Activated naive CD4-positive, alpha-beta T cell treated with anti-CD3 and anti-CD28 coated beads, Interleukin-2, amount 10 ng/mL, durations not matched to agents 7 days and 5 days (primary cell): ENCODE measurements around the gene GIPC3.
"Not testable (repeated sequence)": the region's sequence is repeated elsewhere in the genome, so short reads cannot be mapped to it uniquely, and the experiment has no call there.

Experiments
- CTCF ChIA-PET: fragments of 350-600 bp; sonication (Branson Sonifier 250); formaldehyde crosslinking; loops from one replicate; lab custom pipeline; 2021; ENCODE audit warnings: antibody characterized with exemption; lab: Charles Lee
- DNase-seq: peaks from one replicate; pipeline ENCODE4 v3.0.0-alpha.2; 2020
- H3K27ac Mint-ChIP-seq: one replicate; pipeline ENCODE4 v1.8.0; 2021; ENCODE audit warnings: mild to moderate bottlenecking, moderate library complexity, mixed read lengths
- H3K27me3 Mint-ChIP-seq: one replicate; pipeline ENCODE4 v1.8.0; 2021; ENCODE audit warnings: mild to moderate bottlenecking, mixed read lengths
- H3K36me3 Mint-ChIP-seq: one replicate; pipeline ENCODE4 v1.8.0; 2021; ENCODE audit warnings: mixed read lengths
- H3K4me1 Mint-ChIP-seq: one replicate; pipeline ENCODE4 v1.8.0; 2021; ENCODE audit warnings: mixed read lengths
- H3K4me3 Mint-ChIP-seq: one replicate; pipeline ENCODE4 v1.8.0; 2021; ENCODE audit warnings: mild to moderate bottlenecking, moderate library complexity, mixed read lengths
- H3K9me3 Mint-ChIP-seq: one replicate; pipeline ENCODE4 v1.8.0; 2021; ENCODE audit warnings: mixed read lengths

Gene GIPC3

DNA sequence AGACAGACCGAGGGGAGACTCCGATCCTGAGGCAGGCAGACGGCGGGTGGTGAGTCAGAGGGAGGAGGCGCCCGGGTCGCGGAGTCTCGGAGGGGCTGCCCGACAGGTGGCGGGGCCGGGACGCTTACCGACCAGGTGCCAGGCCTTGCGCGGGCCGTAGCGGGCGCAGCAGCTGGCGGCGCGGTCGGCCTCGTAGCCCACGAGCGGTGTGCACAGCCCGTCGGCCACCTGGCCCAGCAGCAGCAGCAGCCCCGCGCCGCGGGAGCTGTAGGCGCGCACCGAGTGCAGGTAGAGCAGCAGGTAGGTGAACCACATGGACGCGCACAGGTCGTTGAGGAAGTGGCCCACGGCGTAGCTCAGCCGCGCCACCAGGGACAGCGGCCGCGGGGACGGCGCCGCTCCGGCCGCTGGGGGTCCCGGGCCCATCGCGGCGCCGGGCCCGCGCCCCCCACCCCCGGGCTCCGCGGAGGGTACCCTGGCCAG is 28.3 kb upstream of the GIPC3 start:
- CTCF ChIA-PET: interaction anchor here (6.6 kb wide), 1 partner anchor 11 kb away, joined by 42 read pairs; no protein-coding TSS in a partner anchor
- Mint-ChIP-seq H3K9me3 (no peaks in the 10 kb centered on the region), H3K36me3 (peaks cover 15% of the 10 kb centered on the region), H3K4me3 (peak overlapping the region; percentile 96), H3K4me1 (peaks cover 47% of the 10 kb centered on the region), H3K27ac (peak overlapping the region; percentile 86), H3K27me3 (no peaks in the 10 kb centered on the region)
- DNase-seq: peak; percentile 70

DNA sequence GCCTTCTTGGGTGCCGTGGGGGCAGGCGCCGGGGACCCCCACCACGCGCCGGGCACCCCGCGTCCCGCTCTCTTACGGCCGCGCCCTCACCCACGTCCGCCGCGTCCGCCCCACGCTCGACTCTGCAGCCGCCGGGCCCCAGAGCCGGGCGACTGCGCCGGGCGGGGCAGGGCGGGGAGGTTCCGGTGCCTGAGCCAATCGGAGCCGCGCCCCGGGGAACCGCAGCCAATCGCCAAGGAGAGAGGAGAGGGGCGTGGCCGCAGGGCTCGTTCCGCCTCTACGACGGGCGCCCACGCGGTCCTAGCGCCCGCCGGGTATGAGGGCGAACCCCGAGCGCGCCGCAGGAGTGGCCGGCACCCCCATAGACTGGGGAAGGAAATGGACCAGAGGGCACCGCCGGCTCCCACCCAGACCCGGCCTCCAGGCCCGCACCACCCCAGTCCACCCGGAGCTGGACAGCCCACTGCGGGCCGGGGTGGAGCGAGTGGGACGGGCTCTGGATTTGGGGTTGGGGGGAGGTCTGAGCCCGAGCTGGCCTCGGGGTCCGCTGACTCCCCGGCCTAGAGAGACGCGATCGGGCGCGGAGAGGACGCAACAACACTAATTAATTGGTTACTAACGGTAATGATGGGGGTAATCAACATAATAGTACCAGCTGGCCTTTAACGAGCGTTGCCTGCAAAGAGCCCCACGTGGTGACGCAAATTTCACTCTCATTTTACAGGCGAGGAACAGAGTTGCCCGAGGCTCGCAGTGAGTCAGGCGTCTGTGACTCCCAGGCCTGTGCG is 27.6 kb upstream of the GIPC3 start, which contains the start of gene MFSD12:
MFSD12 (minus strand) TSS at position 126 of the 788 bp plus-strand sequence. CDS start 183 bp downstream, outside the sequence.
- peak within 1 kb of the TSS; percentile 96 for H3K4me3 Mint-ChIP-seq
- DNase-seq: peak; percentile 95
- H3K36me3 Mint-ChIP-seq: peaks cover 15% of the 10 kb centered on the region
- peaks cover 4% of the 10 kb centered on the region for H3K27me3 Mint-ChIP-seq
- H3K27ac Mint-ChIP-seq: peak within 1 kb of the TSS; percentile 86
- peaks cover 44% of the 10 kb centered on the region for H3K4me1 Mint-ChIP-seq
- CTCF ChIA-PET: interaction anchor here (6.6 kb wide), 1 partner anchor 11 kb away, joined by 42 read pairs; no protein-coding TSS in a partner anchor
- no peaks in the 10 kb centered on the region for H3K9me3 Mint-ChIP-seq

DNA sequence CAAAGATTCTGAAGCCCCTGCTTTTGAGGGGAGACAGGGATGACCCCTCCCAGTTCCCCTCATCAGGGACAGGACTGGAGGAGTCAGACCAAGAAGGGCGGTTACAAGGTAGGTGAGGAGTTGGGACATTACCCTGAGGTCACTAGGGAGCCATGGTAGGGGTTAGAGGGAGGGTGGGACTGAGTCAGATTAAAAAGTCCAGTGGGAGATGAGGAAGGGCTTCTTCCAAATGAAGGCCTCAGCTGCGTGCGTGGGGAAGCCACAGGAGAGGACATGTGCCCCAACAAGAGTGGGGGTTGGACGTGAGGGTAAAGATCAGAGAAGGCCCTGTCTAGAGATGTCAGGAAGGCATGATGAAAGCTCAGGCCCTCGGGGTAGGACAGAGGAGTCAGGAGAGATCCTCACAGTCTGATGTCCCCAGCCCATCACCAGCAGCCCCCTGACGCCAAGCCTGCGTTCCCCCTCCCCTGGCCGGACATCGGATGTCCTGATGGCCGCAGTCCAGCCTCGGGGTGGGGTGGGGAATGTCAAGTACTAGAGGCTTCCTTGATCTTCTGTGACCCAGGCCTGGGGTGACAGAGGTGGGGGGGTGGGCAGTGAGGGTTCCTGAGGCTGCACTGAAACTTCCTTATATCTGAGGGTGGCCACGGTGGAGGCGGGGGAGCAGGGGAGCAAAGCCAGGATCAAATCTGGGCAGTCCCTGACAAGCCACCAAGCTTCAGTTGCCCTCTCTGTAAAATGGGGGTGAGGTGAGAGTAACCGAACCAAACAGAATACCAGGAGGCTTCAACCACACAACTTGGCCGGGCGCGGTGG is 21.4 kb upstream of the GIPC3 start:
- no peaks in the 10 kb centered on the region for H3K36me3 Mint-ChIP-seq
- H3K4me1 Mint-ChIP-seq: peaks cover under 1% of the 10 kb centered on the region
- DNase-seq: no peak
- peaks cover 4% of the 10 kb centered on the region for H3K27me3 Mint-ChIP-seq
- no peaks in the 10 kb centered on the region for H3K9me3 Mint-ChIP-seq
- no peak overlapping the region for H3K4me3 Mint-ChIP-seq
- no peak overlapping the region for H3K27ac Mint-ChIP-seq
- CTCF ChIA-PET: no interaction called here

DNA sequence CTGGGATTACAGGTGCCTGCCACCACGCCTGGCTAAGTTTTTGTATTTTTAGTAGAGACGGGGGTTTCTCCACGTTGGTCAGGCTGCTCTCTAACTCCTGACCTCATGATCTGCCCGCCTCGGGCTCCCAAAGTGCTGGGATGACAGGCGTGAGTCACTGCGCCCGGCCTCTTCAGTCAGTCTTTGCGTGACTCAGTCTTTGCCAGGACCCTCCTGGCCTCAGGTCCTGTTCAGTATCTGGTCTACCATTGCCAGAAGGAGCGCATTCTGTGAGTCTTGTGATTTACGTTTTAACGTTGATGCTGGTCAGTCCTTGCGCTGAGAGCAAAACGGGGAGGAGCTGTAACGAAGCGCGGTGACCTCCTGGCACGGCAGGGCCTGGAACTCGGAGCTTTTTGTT is 20.1 kb upstream of the GIPC3 start:
- CTCF ChIA-PET: no interaction called here
- H3K36me3 Mint-ChIP-seq: no peaks in the 10 kb centered on the region
- H3K27me3 Mint-ChIP-seq: peaks cover 4% of the 10 kb centered on the region
- DNase-seq: no peak
- no peak overlapping the region for H3K27ac Mint-ChIP-seq
- no peaks in the 10 kb centered on the region for H3K9me3 Mint-ChIP-seq
- H3K4me3 Mint-ChIP-seq: no peak overlapping the region
- no peaks in the 10 kb centered on the region for H3K4me1 Mint-ChIP-seq

DNA sequence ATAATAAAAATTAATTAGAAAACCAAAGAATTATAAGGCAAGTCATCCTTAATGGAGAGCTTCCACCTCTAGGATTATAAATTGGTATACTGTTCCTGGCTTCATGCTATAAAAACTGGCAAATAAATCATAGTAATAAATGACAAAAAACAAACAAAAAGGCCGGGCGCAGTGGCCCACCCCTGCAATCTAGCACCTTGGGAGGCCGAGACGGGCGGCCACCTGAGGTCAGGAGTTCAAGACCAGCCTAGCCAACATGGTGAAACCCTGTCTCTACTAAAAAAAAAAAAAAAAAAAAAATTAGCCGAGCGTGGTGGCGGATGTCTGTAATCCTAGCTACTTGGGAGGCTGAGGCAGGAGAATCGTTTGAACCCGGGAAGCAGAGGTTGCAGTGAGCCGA is 15.2 kb upstream of the GIPC3 start:
- CTCF ChIA-PET, H3K27ac Mint-ChIP-seq, DNase-seq, H3K9me3 Mint-ChIP-seq, H3K27me3 Mint-ChIP-seq, H3K36me3 Mint-ChIP-seq, H3K4me3 Mint-ChIP-seq: not testable (repeated sequence)
- peaks cover 17% of the 10 kb centered on the region for H3K4me1 Mint-ChIP-seq

DNA sequence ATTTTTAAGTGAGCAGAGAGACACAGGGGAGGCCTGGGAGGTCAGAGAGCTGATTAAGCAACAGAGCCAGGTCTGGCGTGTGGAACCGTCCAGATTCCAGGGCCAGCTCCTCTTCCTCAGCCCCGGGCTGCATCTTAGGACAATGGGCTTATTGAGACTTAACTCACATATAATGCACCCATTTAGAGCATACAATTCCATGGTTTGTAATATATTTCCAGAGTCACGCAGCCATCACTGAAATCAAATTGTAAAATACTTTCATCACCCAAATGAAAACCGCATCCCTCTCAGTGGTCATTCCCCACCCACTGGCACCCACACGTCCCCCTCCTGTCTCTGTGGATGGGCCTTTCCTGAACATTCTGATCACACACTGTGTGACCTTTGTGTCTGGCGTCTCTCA is 14.7 kb upstream of the GIPC3 start:
- Mint-ChIP-seq H3K4me3 (no peak overlapping the region), H3K27me3 (no peaks in the 10 kb centered on the region), H3K4me1 (peaks cover 20% of the 10 kb centered on the region), H3K36me3 (peaks cover 11% of the 10 kb centered on the region), H3K27ac (no peak overlapping the region), H3K9me3 (no peaks in the 10 kb centered on the region)
- DNase-seq: no peak
- CTCF ChIA-PET: no interaction called here

DNA sequence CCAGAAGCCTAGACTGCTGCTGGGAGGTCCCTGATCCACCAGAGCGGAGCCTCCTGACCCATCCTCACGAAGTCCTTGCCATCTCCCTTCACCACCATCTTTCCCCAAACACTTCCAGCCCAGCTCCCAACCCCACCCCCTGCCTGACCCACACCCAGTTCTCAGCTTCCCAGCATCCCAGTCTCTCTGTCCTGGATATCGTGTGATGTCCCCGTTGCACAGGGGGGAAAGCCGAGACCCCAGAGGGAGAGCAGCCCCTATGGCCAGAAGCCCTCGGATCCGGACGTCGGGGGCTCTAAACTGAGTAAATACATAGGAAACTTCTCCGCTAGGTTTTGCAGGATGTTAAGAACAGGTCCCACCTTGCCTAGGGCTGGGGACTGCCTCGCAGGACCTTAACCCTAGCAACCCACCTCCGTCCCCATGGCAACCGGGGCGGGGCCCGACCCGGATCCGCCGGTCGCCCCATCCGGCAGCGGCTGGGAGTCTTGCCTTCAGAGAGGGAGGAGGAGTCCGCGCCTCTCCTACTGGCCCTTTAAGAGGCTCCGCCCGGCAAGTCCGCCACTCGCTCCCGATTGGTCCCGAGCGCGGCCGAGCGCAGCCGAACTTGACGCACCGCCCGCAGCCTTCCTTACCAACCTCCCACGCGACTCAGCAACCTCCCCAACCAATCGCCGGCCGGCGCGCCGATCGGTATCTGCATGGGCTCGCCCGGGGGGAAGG is 13.0 kb upstream of the GIPC3 start:
- CTCF ChIA-PET: no interaction called here
- Mint-ChIP-seq H3K4me3 (peak overlapping the region; percentile 70), H3K9me3 (no peaks in the 10 kb centered on the region), H3K36me3 (peaks cover 13% of the 10 kb centered on the region), H3K27me3 (no peaks in the 10 kb centered on the region), H3K27ac (peak overlapping the region; percentile 53), H3K4me1 (peaks cover 20% of the 10 kb centered on the region)
- DNase-seq: peak; percentile 100

DNA sequence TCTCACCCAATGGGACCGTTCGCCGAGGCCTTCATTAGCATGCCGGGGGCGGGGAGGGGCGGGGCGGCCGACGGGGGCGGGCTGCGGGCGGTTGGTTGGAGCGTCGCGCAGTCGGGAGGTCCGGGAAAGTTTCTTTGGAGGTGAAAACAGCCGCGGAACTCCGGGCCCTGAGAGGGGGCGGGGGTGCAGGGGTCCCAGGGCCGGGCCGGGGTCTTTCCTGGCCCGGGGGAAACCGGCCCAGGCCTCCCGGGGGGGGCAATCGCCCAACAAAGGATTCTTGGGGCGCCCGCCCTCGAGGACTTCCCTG is 12.5 kb upstream of the GIPC3 start, which contains the start of gene HMG20B:
HMG20B (plus strand) TSS at position 90 of the 307 bp plus-strand sequence. CDS start 366 bp downstream, outside the sequence.
- DNase-seq: no peak
- peaks cover 20% of the 10 kb centered on the region for H3K4me1 Mint-ChIP-seq
- H3K9me3 Mint-ChIP-seq: no peaks in the 10 kb centered on the region
- peaks cover 13% of the 10 kb centered on the region for H3K36me3 Mint-ChIP-seq
- H3K27me3 Mint-ChIP-seq: no peaks in the 10 kb centered on the region
- peak within 1 kb of the TSS; percentile 78 for H3K27ac Mint-ChIP-seq
- H3K4me3 Mint-ChIP-seq: peak within 1 kb of the TSS; percentile 70
- CTCF ChIA-PET: interaction anchor here (1.4 kb wide), 1 partner anchor 14 kb away, joined by 3 read pairs; no protein-coding TSS in a partner anchor

DNA sequence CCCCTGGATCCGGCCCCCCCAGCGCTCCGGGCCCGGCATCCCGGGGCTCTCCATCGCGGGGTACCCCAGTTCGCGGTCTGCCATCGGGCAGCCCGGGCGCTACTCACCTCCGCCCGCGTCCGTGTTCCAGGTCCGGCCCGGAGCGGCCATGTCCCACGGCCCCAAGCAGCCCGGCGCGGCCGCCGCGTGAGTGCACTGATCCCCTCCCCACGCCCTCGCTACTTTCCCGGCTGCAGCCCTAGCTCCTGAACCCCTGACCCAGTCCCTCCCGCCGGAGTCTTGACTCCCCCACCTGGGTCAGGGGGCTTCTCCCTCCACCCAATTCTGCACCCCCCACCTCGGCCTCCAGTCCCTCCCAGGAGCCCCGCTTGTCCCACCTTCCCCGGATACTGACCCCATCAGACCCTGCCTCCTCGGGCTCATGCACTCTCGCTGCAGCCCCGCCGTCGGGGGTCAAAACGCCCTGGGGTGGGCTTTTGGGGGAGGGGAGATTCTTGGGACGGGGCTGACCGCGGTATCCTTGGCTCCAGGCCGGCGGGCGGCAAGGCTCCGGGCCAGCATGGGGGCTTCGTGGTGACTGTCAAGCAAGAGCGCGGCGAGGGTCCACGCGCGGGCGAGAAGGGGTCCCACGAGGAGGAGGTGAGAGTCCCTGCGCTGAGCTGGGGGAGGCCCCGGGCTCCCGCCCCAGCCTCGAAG is 12.0 kb upstream of the GIPC3 start:
- CTCF ChIA-PET: interaction anchor here (0.6 to 1.4 kb wide), 2 partner anchors 14 to 28 kb away, joined by 3 read pairs; no protein-coding TSS in a partner anchor

DNA sequence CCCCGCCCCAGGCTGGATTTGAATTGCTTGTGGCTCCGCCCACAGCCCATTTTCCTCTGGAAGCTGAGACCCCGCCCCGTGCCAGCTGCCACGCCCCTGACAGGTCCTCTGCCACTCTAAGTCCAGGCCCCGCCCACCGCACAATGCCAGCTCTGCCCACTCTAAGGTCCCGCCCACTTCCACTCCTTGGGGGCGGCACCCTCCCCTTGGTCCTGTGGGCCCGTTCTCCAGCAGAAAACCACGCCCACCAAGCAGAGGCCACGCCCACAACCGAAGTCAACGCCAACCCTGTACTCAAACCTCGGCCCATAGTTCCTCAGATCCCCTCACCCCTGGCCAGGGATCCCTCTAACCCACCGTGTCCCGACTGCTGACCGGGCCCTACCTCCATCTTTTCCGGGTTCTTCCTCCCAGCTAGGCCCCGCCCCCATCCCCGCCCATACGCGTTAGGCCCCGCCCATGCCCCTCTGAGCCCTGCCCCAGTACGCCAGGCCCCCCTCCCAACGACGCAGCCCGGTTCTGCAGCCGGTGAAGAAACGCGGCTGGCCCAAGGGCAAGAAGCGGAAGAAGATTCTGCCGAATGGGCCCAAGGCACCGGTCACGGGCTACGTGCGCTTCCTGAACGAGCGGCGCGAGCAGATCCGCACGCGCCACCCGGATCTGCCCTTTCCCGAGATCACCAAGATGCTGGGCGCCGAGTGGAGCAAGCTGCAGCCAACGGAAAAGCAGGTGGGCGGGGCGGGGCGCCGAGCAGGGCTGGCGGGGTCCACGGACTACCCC is 11.2 kb upstream of the GIPC3 start:
- Mint-ChIP-seq H3K4me1 (peaks cover 20% of the 10 kb centered on the region), H3K27me3 (no peaks in the 10 kb centered on the region), H3K4me3 (peak overlapping the region; percentile 70), H3K36me3 (peaks cover 13% of the 10 kb centered on the region), H3K9me3 (no peaks in the 10 kb centered on the region), H3K27ac (peak overlapping the region; percentile 78)
- CTCF ChIA-PET: interaction anchor here (0.6 to 1.4 kb wide), 2 partner anchors 13 to 29 kb away, joined by 3 read pairs; no protein-coding TSS in a partner anchor
- peak; percentile 95 for DNase-seq

More for the DNA sequence above, 12.0 kb upstream of the GIPC3 start:
- Mint-ChIP-seq H3K9me3 (no peaks in the 10 kb centered on the region), H3K27me3 (no peaks in the 10 kb centered on the region), H3K36me3 (peaks cover 13% of the 10 kb centered on the region), H3K4me1 (peaks cover 20% of the 10 kb centered on the region), H3K4me3 (peak overlapping the region; percentile 70), H3K27ac (peak overlapping the region; percentile 78)
- DNase-seq: no peak

DNA sequence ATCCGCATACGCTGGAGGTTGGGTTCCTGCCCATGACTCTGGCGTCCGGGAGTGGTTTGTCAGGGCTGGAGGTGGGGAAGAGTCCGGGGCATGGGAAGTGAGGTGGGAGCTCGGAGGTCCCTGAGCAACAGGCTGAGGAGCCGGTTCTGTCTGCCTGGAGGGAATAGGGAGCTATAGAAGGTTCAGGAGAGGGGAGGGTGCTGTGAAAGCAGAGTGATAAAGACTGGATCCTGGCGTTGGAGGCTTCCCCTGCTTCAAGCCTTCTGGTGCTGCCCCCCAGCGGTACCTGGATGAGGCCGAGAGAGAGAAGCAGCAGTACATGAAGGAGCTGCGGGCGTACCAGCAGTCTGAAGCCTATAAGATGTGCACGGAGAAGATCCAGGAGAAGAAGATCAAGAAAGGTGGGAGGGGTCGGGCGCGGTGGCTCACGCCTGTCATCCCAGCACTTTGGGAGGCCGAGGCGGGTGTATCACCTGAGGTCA is 10.0 kb upstream of the GIPC3 start:
- no peaks in the 10 kb centered on the region for H3K9me3 Mint-ChIP-seq

DNA sequence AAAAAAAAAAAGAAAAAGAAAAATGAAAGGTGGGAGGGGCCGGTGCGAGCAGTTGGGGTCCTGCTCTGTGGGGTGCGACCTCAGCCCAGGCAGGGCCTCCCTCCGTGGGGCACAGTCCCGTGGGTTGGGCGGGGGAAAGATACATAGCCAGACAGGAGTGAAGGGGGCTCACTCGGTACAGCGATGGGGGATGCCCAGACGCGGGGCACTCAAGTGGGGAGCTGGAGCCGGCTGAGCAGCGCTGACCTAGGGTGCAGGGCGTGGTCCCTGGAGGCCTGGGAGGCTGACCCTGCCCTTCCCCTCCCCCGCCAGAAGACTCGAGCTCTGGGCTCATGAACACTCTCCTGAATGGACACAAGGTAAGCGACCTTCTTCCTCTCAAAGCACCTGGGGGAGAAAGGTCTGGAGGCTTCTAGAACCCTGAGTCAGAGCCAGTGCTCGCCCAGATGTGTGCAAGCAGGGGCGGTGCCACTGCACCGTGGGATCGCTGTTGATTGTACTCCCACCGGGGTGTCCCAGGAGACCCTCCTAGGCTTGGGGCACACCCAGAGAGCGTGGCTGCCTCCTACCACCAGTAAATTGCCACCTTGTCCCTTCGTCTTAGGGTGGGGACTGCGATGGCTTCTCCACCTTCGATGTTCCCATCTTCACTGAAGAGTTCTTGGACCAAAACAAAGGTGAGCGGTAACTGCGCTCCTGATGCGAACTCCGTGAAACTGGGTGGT is 9.2 kb upstream of the GIPC3 start:
- H3K4me3 Mint-ChIP-seq: no peak overlapping the region
- DNase-seq: no peak
- H3K4me1 Mint-ChIP-seq: peaks cover 20% of the 10 kb centered on the region
- H3K36me3 Mint-ChIP-seq: peaks cover 13% of the 10 kb centered on the region
- H3K27ac Mint-ChIP-seq: no peak overlapping the region
- H3K27me3 Mint-ChIP-seq: no peaks in the 10 kb centered on the region
- H3K9me3 Mint-ChIP-seq: no peaks in the 10 kb centered on the region
- CTCF ChIA-PET: no interaction called here

More for the DNA sequence above, 10.0 kb upstream of the GIPC3 start:
- H3K4me3 Mint-ChIP-seq: peak overlapping the region; percentile 33
- H3K27me3 Mint-ChIP-seq: no peaks in the 10 kb centered on the region
- H3K4me1 Mint-ChIP-seq: peaks cover 20% of the 10 kb centered on the region
- H3K36me3 Mint-ChIP-seq: peaks cover 13% of the 10 kb centered on the region
- CTCF ChIA-PET: interaction anchor here (0.7 kb wide), 1 partner anchor 118 kb away, joined by 3 read pairs; no protein-coding TSS in a partner anchor
- H3K27ac Mint-ChIP-seq: peak overlapping the region; percentile 49
- DNase-seq: peak; percentile 41
